Central memory CD4-positive, alpha-beta T cell (primary cell): ENCODE results near the gene CREM.
A peak's percentile ranks its signal among the peaks of the same experiment; 100 is the strongest.

Source experiments
- DNase-seq: peaks from one replicate; pipeline ENCODE4 v3.0.0; 2022

Gene CREM

GRCh38 chr10:35136263-35136815 is 9.7 kb downstream of the CREM start:
- no peak for DNase-seq

- DNase-seq = no peak
Measured at GRCh38 chr10:35140126-35140525, 13.5 kb downstream of the CREM start.

GRCh38 chr10:35140727-35141126 is 14.1 kb downstream of the CREM start:
- DNase-seq = no peak

GRCh38 chr10:35150308-35150707 is 23.7 kb downstream of the CREM start:
- DNase-seq = no peak

GRCh38 chr10:35152992-35153391 is 26.3 kb downstream of the CREM start:
- no peak for DNase-seq

- DNase-seq = no peak
Measured at GRCh38 chr10:35153716-35154115, 27.1 kb downstream of the CREM start.

GRCh38 chr10:35160743-35161142 is 34.1 kb downstream of the CREM start:
- no peak for DNase-seq

- DNase-seq = no peak
Measured at GRCh38 chr10:35161906-35162305, 35.3 kb downstream of the CREM start.

- DNase-seq = no peak
Measured at GRCh38 chr10:35165136-35165535, 38.5 kb downstream of the CREM start.

GRCh38 chr10:35165811-35166210 is 39.2 kb downstream of the CREM start:
- no peak for DNase-seq

GRCh38 chr10:35166607-35167006 is 40.0 kb downstream of the CREM start:
- DNase-seq = no peak

GRCh38 chr10:35167342-35167741 is 40.7 kb downstream of the CREM start:
- no peak for DNase-seq

- DNase-seq = no peak
Measured at GRCh38 chr10:35172146-35172545, 45.5 kb downstream of the CREM start.

- no peak for DNase-seq
Measured at GRCh38 chr10:35172574-35172973, 45.9 kb downstream of the CREM start.

- no peak for DNase-seq
Measured at GRCh38 chr10:35178331-35178730, 51.7 kb downstream of the CREM start.

- DNase-seq = no peak
Measured at GRCh38 chr10:35182631-35183510, 56.2 kb downstream of the CREM start.

- no peak for DNase-seq
Measured at GRCh38 chr10:35184527-35185171, 58.0 kb downstream of the CREM start.

GRCh38 chr10:35185260-35186034 is 58.8 kb downstream of the CREM start:
- DNase-seq = no peak

- DNase-seq = no peak
Measured at GRCh38 chr10:35188954-35189353, 62.3 kb downstream of the CREM start.

GRCh38 chr10:35191523-35191922 is 64.9 kb downstream of the CREM start:
- no peak for DNase-seq

GRCh38 chr10:35192645-35193249 is 66.1 kb downstream of the CREM start:
- DNase-seq = no peak

GRCh38 chr10:35194471-35194870 is 67.8 kb downstream of the CREM start:
- DNase-seq = no peak

GRCh38 chr10:35194906-35195305 is 68.3 kb downstream of the CREM start:
- peak; percentile 85 for DNase-seq
